Measurements from ENCODE around the gene ST6GALNAC2.
"Not testable (repeated sequence)": the region's sequence is repeated elsewhere in the genome, so short reads cannot be mapped to it uniquely, and the experiment has no call there.

Gene ST6GALNAC2

DNA sequence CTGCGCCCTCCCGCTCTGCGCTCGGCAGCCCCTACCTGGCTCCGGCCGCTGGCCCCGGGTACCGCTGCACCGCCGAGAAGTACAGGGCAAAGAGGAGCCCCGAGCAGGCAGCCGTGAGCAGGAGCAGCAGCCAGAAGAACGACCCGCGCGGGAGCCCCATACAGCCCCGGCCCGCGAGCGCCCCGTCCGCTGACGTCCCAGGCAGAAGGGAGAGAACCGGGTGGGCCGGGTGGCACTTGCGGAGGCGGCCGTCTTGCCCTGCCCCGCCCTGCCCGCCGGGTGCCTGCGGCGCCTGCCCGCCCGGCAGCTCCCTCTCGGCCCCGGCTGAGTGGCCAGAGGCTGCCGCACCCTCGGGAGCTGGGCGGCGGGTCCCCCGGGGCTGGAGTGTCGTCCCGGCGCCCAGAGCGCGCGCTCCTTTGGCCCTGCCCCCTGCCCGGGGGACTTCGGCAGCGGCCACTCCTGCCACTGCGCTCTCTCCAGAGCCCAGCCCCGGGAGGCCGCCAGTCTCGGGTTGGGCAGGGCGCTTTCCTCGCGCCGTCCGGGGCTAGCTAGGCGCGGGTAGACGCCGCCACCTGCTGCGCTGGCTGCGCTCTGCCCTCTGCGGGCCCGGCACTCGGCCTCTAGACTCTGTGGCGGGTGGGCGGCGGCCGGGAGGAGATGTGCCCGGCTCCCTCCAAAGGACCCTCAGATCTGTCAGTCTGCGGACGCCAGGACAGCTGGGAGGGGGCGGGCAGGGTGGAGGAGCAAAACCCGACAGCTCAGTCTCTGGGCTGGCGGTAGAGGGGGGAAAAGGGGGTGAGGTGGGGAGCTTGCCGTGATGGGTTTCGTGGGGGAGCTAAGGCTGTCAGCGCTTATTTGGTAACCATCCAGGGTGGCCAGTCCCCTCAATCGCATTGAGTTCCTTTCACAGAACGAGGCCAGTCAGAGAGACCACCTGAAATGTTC, at the start of gene ST6GALNAC2:
Gene ST6GALNAC2 (minus strand): TSS at position 212 of the 945 bp plus-strand sequence. CDS start 52 bp downstream, at position 160.
- DNase-seq (ENCODE audit: low read depth), result no peak

DNA sequence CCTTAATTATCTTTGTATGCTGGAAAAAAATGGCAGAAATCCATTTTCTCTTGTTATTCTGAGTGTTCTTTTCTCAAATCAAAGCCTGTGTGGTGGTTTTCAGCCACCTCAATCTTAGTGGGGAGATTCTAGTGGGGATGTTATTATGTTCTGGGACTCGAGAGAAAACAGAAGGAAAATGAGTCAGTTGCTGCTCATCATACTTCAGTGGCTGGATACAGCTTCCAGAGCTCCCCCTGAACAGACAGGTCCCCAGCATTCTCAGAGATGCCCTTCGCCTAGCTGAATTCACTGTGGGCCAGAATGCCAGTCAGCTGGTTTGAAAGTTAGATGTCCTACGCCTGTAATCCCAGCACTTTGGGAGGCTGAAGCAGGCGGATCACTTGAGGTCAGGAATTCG, 49.4 kb upstream of the ST6GALNAC2 start:
- no peak for DNase-seq (ENCODE audit: low read depth)

DNA sequence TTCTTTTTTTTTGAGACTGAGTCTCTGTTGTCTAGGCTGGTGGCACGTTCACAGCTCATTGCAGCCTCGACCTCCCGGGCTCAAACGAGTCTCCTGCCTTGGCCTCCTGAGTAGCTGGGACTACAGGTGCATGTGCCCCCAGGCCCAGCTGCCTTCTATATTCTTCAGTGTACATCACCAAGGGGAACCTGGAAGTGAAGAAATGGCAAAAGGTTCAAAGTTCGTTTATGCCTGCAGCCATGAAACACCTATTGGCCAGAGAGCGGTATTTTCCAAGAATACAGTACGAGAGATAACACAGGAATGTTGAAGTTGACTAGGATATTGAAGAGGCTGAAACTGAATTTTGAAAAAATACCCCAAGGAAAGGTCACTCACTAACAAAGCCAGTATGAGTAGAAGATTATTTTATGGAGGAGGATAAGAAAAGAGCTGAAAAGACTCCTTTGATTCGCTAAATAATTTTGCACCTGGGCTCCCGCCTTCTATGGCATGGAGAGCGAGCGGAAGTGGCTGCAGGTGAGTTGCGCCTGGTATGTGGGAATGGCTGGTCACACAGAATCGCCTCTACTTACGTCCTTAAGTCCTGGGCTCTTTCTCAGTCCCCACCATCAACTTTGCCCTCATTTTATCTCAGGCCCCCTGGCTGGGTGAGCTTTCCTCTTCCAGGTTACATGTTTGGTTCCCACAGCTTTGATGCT, 48.1 kb upstream of the ST6GALNAC2 start:
- DNase-seq (ENCODE audit: low read depth), result no peak

DNA sequence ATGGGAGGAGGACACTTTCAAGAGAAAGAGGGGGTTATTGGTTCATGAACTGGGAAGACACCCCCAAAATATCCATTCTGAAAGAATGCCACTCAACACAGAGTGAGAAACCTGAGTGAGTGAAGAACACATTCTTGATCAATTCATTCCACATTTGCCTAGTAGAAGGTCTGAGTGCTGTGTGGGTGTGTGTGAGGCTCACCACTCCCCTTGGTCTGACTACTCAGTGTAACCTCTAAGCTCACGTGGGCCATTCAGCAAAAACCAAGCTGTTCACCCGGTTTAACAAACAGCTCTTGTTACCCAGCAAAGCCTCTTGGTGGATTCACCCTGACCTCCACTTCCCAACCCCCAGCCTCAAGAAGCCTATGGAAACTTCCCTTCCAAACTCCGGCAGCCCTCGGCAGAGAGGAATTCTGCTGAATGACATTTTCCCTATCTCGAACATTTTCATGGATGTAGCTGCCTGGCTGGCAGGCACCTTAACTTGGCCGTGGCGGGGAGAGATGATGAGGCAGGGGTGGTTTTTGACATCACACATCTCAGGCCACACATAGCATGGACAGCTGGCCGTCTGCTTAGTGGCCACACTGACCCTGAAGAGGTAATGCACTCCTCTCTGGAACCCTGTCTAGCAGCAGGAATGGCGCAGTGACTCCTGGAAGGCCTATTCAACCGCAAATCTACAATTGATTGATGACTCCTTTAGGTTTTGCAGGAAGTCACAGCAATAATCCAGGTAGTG, 46.3 kb upstream of the ST6GALNAC2 start:
- DNase-seq (ENCODE audit: low read depth), result no peak

DNA sequence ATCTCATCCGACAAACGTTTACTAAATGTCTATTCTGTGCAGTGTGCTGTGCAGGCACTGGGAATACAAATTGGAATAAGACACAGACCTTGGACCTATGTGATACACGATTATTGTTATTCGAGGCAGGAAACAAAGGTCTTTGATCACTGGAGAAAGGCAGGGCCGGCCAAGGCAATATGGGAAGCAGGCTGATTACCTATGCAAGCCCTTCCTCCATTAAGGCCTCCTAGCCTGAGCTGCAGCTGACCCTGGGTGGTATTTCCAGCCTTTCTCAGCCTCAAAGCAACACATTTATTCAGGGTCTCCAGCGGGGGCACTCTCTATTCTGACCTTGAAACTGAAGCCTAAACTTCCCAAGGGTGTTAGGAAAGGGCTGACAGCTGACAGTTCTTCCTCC, 44.5 kb upstream of the ST6GALNAC2 start:
- no peak for DNase-seq (ENCODE audit: low read depth)

DNA sequence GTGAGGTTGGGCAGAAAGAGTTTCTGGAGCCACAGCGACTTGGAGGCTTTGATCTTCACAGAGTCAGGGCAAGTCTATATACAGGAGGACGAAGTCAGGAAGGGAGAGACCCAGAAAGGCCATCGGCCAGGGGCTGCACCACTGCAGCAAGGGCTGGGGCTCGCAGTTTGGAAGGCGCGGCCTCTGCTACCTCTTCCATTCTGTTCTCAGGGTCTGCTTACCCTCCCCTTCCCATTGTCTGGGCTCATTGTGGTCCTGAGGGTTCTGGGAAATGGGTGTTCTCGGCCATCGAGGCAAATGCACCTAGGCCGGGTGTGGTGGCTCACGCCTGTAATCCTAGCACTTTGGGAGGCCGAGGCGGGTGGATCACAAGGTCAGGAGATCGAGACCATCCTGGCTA, 41.9 kb upstream of the ST6GALNAC2 start:
- no peak for DNase-seq (ENCODE audit: low read depth)

DNA sequence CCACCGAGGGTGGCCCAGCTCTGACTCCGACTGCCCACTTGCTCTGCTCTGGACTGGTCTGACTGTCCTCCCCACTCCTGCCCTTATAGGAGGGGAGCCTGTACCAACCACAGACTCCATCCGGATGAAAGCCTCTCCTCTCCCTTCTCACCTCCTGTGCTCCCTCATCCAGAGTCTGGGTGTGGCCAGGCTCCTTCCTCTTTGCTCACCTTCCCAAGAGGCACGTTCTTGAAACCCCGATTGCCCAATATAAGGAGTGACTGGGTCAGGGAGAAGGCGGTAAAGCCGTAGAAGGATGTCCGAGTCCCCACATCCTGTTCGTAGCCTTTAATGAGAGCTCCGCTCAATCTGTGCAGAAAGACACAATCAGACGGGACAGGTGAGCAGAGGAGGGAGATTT, 40.8 kb upstream of the ST6GALNAC2 start:
- DNase-seq (ENCODE audit: low read depth), result no peak

DNA sequence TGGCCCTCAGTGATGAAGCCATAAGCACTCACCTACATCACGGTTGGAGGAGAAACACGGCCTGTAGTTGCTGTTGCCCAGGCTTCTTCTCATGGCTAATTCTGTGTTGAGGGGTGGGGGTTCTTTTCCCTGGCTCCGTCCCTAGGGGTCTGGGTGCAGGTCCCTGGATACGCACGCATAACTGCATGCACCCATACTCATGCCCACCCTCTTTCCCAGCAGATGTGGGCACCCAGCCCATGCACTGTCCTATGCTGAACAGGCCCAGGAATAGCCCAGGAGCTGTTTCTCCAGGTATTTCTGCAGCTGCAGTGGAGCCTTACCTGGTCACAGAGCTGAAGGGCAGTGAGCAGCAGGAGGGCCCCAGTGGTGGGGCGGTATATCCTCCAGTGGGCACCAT, 39.8 kb upstream of the ST6GALNAC2 start:
- DNase-seq (ENCODE audit: low read depth), result no peak

DNA sequence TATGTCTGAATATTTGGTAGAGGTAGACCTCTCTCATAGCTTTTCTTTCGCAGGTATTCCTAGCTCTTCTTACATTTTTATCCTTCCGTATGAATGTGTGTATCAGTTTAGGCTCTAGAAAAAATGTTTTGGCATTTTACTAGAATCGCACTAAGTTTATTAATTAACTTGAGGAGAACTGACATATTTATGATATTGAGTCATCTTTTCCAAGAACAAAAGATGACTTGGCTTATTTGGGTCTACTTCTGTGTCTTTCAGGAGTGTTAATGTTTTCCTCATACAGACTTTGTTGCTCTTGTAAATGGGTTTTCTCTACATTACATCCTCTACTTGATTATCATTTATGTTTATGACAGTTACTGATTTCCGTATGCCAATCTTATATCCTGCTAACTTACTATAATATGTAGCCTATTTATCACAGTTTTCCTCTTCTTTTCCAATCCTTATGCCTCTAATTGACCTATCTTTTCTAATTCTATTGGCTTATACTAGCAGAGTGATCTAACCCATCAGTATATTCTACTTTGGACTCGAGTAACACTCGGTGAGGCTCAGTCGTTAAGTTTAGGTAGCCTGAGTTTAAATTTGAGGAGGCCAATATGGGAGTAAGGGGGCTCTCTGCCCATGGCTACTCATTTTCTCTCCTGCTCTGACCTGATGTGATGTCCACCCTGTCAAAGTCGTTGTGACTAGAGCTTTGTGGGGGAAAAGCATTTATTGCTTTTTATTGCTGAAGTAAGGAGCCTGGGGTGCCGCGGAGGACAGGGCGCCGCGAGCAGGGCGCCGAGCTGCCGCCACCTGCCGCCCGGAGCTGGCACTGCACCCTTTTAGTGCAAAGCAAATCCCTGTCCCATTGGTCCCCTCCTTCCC, 37.8 kb upstream of the ST6GALNAC2 start:
- DNase-seq (ENCODE audit: low read depth), result no peak

DNA sequence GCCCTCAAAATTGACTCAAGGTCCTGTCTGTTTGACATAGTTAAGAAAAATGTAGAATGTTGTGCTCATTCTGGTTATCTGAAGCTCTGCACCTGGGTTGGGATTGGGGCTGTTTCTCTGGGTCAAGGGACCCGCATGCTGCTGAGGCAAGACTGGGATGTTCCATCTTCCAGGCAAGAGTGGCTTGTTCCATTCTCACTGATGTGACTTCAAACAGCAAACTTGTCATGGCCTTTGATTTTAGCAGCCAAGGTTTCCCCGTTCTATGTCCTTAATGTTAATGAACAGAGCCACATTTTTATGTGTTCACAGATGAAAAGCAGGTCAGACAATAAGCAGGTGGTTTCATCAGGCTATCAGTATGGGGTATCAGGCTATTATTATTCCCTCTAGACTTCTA, 32.2 kb upstream of the ST6GALNAC2 start:
- DNase-seq (ENCODE audit: low read depth), result no peak

DNA sequence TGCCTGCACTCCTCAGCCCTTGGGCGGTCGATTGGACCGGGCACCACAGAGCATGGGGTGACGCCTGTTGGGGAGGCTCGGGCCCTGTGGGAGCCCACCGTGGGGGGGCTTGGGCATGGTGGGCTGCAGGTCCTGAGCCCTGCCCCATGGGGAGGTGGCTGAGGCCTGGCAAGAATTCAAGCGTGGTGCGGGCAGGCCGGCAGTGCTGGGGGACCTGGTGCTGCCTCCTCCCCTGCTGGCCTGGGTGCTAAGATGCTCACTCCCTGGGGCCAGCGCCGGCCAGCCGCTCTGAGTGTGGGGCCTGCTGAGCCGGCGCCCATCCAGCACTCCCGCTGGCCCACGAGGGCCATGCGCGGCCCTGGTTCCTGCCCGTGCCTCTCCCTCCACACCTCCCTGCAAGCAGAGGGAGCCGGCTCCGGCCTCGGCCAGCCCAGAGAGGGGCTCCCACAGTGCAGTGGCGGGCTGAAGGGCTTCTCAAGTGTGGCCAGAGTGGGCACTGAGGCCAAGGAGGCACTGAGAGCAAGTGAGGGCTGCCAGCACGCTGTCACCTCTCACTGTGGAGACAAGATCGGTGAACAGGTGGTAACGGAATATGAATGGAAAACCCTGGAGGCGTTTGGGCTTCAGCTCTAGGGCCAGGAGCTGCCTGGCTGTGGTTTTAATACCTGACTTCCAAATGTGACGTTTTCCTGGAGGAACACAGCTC, 29.4 kb upstream of the ST6GALNAC2 start:
- no peak for DNase-seq (ENCODE audit: low read depth)

DNA sequence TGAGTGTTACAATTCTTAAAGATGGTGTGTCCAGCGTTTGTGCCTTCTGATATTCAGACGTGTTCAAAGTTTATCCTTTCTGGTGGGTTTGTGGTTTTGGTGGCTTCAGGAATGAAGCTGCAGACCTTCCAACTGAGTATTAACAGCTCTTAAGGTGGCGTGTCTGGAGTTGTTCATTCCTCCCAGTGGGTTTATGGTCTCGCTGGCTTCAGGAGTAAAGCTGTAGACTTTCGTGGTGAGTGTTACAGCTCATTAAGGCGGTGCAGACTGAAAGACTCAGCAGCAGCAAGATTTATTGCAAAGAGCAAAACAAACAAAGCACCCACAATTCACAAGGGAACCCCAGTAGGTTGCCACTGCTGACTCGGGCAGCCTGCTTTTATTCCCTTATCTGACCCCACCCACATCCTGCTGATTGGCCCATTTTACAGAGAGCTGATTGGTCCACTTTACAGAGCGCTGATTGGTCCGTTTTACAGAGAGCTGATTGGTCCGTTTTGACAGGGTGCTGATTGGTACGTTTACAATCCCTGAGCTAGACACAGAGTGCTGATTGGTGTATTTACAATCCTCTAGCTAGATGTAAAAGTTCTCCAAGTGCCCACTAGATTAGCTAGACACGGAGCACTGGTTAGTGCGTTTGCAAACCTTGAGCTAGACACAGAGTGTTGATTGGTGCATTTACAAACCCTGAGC, 28.6 kb upstream of the ST6GALNAC2 start:
- not testable (repeated sequence) for DNase-seq (ENCODE audit: low read depth)

DNA sequence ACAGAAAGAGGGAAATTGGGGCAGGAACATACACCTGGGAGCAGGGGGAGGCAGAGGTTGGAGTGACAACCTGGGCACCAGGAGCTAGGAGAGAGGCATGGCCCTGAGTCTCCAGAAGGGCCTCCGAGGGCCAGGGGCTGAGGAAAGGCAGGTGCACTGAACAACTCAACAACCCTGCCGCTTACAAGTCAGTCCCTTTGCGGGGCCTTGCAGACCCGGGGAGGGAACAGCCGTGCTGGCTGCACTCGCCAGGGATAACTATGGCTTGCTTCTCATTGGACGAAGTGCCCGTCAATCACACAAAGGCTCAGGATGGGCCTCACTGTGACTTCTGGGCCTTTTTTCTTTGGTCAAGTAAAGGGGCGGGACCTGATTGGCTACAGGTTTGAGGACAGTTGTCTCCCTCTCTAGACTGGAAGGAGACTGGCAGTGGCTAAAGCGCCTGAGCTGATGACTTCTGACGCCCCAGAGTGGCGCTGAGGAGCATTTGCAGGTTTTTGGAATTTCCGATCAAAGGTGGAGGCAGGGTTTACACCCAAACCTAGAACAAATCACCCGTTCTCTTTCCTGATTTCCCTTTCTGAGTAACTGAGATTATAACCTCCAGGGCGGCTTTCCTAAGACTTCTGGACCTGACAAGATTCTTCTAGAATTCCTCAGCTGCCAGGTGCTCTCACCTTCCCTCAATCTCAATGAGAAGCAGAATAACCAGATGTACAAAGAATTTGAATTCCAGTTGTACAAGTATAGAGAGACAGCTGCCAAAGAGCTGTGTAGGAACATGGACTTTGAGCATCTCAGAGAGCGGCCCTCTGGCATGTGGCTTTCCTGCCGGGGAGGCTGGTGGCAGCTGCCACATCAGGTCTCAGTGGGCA, 27.6 kb upstream of the ST6GALNAC2 start:
- DNase-seq (ENCODE audit: low read depth), result no peak

DNA sequence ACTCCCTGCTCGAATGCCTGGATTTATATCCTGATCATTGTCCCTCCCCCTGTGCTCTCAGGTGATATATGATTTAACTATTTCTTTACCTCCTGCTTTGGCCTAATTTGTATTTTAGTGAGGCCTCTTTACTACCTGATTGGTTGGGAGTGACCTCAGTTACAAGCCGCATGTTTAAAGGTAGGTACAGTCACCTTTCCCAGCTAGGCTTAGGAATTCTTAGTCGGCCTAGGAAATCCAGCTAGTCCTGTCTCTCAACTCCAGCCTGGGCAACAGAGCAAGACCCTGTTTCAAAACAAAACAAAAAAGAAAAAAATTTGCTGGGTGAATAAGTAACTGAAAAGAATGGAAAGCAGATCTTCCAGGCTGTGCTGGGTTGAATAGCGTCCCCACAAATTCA, 26.8 kb upstream of the ST6GALNAC2 start:
- no peak for DNase-seq (ENCODE audit: low read depth)

DNA sequence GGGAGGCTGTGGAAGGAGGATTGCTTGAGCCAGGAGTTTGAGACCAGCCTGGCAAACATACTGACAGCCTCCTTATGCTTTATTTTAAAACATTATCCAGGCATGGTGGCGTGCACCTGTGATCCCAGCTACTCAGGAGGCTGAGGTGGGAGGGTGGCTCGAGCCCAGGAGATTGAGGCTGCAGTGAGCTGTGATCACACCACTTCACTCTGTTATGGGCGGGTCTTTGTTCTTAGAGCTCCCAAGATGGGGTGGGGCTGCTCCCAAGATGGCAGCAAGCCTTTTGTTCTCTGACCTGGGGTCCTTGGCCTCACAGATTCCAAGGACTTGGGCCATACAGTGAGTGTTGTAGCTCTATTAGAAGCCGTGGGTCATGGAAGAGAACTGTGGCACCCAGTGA, 26.1 kb upstream of the ST6GALNAC2 start:
- no peak for DNase-seq (ENCODE audit: low read depth)

DNA sequence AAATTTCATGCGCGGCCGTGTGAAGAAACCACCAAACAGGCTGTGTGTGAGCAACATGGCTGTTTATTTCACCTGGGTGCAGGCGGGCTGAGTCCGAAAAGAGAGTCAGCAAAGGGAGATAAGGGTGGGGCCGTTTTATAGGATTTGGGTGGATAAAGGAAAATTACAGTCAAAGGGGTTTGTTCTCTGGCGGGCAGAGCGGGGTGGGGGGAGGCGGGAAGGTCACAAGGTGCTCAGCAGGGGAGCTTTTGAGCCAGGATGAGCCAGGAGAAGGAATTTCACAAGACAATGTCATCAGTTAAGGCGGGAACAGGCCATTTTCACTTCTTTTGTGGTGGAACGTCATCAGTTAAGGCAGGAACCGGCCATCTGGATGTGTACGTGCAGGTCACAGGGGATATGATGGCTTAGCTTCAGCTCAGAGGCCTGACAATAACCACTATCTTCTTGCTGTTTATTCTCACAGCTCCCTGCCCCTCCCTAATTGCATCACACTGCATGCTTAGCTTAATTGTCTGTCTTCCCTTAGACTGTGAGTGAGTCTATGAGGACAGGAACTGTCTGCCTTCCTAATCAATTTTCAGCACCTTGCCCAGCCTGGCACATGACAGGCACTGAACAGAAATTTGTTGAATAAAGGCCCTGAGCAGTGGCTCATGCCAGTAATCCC, 25.6 kb upstream of the ST6GALNAC2 start:
- DNase-seq (ENCODE audit: low read depth), result not testable (repeated sequence)

DNA sequence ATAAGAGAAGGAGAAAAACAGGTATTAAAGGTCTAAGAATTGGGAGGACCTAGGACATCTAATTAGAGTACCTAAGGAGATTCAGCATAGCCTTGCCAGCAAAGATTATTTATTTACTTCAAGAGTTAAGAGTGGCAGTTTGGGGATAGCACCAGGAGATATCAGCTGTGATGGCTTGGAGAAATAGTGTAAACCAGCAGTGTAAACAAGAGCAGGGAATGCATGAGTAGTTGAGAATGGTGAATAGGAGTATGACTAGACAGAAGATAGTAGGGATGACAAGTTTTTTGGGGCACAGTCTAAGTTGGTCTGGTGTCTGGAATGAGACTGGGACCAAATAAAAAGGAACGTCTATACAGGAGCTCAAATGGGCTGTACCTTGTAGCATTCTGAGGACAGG, 21.0 kb upstream of the ST6GALNAC2 start:
- not testable (repeated sequence) for DNase-seq (ENCODE audit: low read depth)

DNA sequence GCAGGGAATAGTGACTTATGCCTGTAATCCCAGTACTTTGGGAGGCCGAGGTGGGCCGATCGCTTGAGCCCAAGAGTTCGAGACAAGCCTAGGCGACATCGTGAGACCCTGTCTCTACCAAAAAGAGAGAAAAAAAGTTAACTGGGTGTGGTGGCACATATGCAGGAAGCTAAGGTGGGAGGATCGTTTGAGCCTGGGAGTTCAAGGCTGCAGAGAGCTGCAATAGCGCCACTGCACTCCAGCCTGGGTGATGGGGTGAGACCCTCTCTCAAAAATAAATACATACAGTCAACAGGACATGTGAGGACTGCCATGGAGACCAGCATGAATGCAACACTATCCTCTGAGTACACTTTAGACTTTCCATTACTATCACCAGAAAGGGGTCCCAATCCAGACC, 15.4 kb upstream of the ST6GALNAC2 start:
- no peak for DNase-seq (ENCODE audit: low read depth)
